ENCODE results near the gene HLA-DQB1.
"Not testable (repeated sequence)": the region's sequence is repeated elsewhere in the genome, so short reads cannot be mapped to it uniquely, and the experiment has no call there.

The HLA-DQB1 gene

GRCh38 chr6:32643904-32644303 lies 22.6 kb downstream of the HLA-DQB1 start:
- TF ChIP-seq CTCF (IDR thresholded peaks at IDR 0.05; ENCODE audit: low read length, missing control alignments) = no peak
- H3K4me3 ChIP-seq (replicated peaks; ENCODE audit: low read depth, low read length) = no peak overlapping the region
- no peak for DNase-seq (ENCODE audit: low read depth)

- H3K4me3 ChIP-seq (replicated peaks; ENCODE audit: low read depth, low read length) = no peak overlapping the region
- DNase-seq (ENCODE audit: low read depth) = no peak
- no peak for TF ChIP-seq CTCF (IDR thresholded peaks at IDR 0.05; ENCODE audit: low read length, missing control alignments)
Observed at GRCh38 chr6:32642720-32643106, 23.7 kb downstream of the HLA-DQB1 start.

- not testable (repeated sequence) for H3K4me3 ChIP-seq (replicated peaks; ENCODE audit: low read depth, low read length)
Observed at GRCh38 chr6:32641785-32642719, 24.4 kb downstream of the HLA-DQB1 start.

GRCh38 chr6:32641122-32641521 lies 25.3 kb downstream of the HLA-DQB1 start:
- TF ChIP-seq CTCF (IDR thresholded peaks at IDR 0.05; ENCODE audit: low read length, missing control alignments) = no peak
- DNase-seq (ENCODE audit: low read depth) = no peak
- no peak overlapping the region for H3K4me3 ChIP-seq (replicated peaks; ENCODE audit: low read depth, low read length)

More at GRCh38 chr6:32641785-32642719, 24.4 kb downstream of the HLA-DQB1 start:
- DNase-seq (ENCODE audit: low read depth) = not testable (repeated sequence)

- no peak overlapping the region for H3K4me3 ChIP-seq (replicated peaks; ENCODE audit: low read depth, low read length)
- TF ChIP-seq CTCF (IDR thresholded peaks at IDR 0.05; ENCODE audit: low read length, missing control alignments) = no peak
- DNase-seq (ENCODE audit: low read depth) = no peak
Observed at GRCh38 chr6:32639440-32640394, 26.7 kb downstream of the HLA-DQB1 start.

GRCh38 chr6:32638532-32639219 lies 27.8 kb downstream of the HLA-DQB1 start:
- TF ChIP-seq CTCF (IDR thresholded peaks at IDR 0.05; ENCODE audit: low read length, missing control alignments) = no peak
- H3K4me3 ChIP-seq (replicated peaks; ENCODE audit: low read depth, low read length) = no peak overlapping the region
- no peak for DNase-seq (ENCODE audit: low read depth)
